ENCODE results near the gene SLCO3A1. TPM values are rescaled to one million over a fixed set of nuclear protein-coding genes. Genes with fewer than 3 reads are reported as not detected.
A peak's percentile ranks its signal among the peaks of the same experiment; 100 is the strongest.
"Not testable (repeated sequence)": the region's sequence is repeated elsewhere in the genome, so short reads cannot be mapped to it uniquely, and the experiment has no call there.

Gene SLCO3A1
- total RNA-seq, 1 donor from 2014 or later = 34.2 TPM

GRCh38 chr15:92069308-92070250 lies 216.1 kb downstream of the SLCO3A1 start:
- peak; percentile 52 for DNase-seq (ENCODE audit: low spot score)

DNA sequence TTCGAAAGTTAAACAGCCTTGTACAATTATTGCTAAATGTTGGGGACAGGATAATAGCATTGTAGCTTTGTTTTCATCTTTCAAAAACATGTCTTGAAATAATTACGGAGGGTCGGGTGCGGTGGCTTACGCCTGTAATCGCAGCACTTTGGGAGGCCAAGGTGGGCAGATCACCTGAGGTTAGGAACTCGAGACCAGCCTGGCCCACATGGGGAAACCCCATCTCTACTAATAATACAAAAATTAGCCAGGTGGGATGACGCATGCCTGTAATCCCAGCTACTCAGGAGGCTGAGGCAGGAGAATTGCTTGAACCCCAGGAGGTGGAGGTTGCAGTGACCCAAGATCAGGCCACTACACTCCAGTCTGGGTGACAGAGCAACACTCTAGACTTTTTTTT lies 216.7 kb downstream of the SLCO3A1 start:
- not testable (repeated sequence) for DNase-seq (ENCODE audit: low spot score)

GRCh38 chr15:92071045-92071634 lies 217.6 kb downstream of the SLCO3A1 start:
- DNase-seq (ENCODE audit: low spot score) = peak; percentile 32

- no peak for DNase-seq (ENCODE audit: low spot score)
These were observed 219.7 kb downstream of the SLCO3A1 start for GRCh38 chr15:92073044-92073785.

- DNase-seq (ENCODE audit: low spot score) = no peak
These were observed 220.6 kb downstream of the SLCO3A1 start for GRCh38 chr15:92074101-92074500.

- no peak for DNase-seq (ENCODE audit: low spot score)
These were observed 221.1 kb downstream of the SLCO3A1 start for GRCh38 chr15:92074646-92075045.

DNA sequence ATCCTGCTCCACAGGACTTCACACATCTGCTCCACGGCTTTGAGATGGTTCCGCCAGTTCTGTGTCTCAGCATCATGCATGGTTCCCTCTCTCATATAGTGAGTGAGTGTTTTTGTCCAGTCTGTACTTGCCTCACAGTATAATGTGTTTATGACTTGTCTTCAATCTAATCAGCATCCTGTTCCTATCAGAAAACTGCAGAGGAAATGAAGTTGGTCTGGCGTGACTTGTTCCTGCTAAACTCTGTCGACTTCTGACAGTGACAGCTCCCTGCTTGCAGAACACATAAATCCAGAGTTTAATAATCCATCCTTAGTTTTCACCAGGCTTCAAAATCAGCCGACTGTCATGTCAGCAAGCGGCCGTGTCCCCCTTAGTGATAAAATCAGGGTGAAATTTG lies 222.3 kb downstream of the SLCO3A1 start:
- DNase-seq (ENCODE audit: low spot score) = no peak

DNA sequence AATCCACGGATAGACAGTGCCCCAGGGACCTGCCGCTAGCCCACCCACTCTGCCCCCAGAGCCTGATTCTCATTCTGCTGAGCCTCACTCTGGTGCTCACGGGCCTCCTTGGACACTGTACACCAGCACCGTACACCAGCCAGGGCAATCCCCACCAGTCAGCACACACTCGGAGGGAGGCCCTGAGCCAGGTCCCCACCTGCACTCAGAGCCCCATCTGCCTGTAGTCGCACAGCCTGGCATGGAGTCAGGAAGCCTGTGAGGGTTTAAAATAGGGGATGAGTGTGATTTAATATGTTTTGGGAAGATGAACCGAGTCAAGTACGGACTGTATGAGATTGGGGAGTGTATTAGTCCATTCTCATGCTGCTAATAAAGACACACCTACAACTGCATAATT lies 223.0 kb downstream of the SLCO3A1 start:
- DNase-seq (ENCODE audit: low spot score) = no peak

DNA sequence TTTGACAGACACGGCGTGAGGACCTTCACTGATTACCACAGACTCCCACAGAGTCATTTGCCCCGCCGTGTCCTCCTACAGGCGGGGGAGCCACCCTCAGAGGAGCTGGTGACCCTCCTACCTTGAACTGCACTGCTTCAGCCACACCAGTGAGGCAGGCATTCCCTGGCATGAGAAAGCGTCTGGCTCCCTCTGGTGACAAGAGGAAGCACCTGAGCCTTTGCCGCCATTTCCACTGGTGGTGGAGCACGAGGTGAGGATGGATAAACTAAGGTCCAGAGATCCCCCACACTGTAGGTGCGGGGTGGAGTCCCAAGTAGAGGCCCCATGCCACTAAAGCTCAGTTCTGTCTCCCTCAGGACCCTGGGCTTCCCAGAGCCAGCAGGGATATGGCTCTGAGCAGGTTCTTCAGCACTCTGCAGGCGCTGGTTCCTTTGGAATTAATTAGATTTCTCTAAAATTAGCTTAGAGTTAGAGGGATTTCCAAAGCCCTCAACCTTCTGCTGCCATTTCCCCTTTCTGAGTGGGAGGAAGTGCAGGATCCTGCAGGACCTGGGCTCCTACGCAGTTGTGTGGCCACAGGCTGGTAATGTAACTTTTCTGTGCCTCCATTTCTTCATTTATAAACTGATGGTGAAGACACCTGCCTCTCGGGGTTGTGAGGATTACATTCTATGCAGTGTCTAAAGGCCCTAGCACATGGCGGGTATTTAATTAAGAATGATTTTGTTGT lies 224.0 kb downstream of the SLCO3A1 start:
- peak; percentile 76 for DNase-seq (ENCODE audit: low spot score)

DNA sequence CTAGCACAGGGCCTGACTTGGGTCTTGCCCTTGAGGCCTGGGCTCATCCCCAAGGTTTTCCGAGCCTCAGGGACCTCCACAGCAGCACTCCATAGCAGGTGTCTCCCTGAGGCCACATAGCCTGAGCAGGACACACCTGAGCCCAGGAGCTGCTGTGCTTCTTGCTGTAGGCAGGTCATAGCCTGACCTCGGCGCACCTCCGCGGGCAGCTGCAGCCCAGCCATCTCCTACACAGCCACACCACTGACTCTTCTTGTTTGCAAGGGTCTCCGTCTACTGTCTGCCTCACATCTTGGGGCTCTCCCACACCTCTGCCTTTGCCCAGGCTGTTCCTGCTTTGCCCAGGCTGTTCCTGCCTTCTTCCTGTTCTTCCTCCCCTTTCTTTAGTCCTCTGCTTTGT lies 224.8 kb downstream of the SLCO3A1 start:
- DNase-seq (ENCODE audit: low spot score) = no peak

- no peak for DNase-seq (ENCODE audit: low spot score)
These were observed 225.5 kb downstream of the SLCO3A1 start for GRCh38 chr15:92079047-92079446.

GRCh38 chr15:92079647-92080255 lies 226.2 kb downstream of the SLCO3A1 start:
- DNase-seq (ENCODE audit: low spot score) = no peak

GRCh38 chr15:92082006-92082843 lies 228.7 kb downstream of the SLCO3A1 start:
- DNase-seq (ENCODE audit: low spot score) = peak; percentile 61

- no peak for DNase-seq (ENCODE audit: low spot score)
These were observed 229.7 kb downstream of the SLCO3A1 start for GRCh38 chr15:92083190-92083589.

GRCh38 chr15:92087211-92087610 lies 233.7 kb downstream of the SLCO3A1 start:
- DNase-seq (ENCODE audit: low spot score) = no peak

GRCh38 chr15:92091155-92091734 lies 237.7 kb downstream of the SLCO3A1 start:
- peak; percentile 42 for DNase-seq (ENCODE audit: low spot score)

- DNase-seq (ENCODE audit: low spot score) = no peak
These were observed 239.0 kb downstream of the SLCO3A1 start for GRCh38 chr15:92092289-92093105.

DNA sequence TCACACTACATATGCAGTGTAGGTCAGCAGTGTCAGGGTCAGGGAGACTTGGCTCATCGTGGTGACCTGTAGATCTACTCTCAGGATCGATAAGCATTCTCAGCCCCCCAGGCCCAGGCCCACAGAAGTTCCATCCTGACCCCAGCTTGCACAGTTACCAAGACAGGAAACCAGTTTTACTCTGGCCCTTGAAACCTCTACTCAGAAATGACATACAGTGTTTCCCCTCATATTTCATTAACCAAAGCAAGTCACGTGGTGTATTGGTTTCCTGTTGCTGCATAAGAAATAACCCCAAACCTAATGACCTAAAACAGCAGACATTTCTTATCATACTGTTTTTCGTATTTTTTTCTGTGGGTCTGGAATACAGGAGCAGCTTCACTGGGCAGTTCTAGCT lies 242.2 kb downstream of the SLCO3A1 start:
- DNase-seq (ENCODE audit: low spot score) = no peak
